ENCODE results near the gene LARP6.

- TF ChIP-seq, protein P1, sequence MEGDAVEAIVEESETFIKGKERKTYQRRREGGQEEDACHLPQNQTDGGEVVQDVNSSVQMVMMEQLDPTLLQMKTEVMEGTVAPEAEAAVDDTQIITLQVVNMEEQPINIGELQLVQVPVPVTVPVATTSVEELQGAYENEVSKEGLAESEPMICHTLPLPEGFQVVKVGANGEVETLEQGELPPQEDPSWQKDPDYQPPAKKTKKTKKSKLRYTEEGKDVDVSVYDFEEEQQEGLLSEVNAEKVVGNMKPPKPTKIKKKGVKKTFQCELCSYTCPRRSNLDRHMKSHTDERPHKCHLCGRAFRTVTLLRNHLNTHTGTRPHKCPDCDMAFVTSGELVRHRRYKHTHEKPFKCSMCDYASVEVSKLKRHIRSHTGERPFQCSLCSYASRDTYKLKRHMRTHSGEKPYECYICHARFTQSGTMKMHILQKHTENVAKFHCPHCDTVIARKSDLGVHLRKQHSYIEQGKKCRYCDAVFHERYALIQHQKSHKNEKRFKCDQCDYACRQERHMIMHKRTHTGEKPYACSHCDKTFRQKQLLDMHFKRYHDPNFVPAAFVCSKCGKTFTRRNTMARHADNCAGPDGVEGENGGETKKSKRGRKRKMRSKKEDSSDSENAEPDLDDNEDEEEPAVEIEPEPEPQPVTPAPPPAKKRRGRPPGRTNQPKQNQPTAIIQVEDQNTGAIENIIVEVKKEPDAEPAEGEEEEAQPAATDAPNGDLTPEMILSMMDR (optimal IDR thresholded peaks at IDR 0.05 in 1 of 3, IDR thresholded peaks at IDR 0.05 in 1 of 3, conservative IDR thresholded peaks at IDR 0.05 in 1 of 3; ENCODE audit: extremely low read depth in 1 of 3, insufficient read depth in 2 of 3, low read length in 3 of 3), result no peak
- TF ChIP-seq EZH2 (IDR thresholded peaks at IDR 0.05; ENCODE audit: low read length), result no peak
These were observed 30.8 kb downstream of the LARP6 start for GRCh38 chr15:70823196-70823595.

All from keratinocyte (primary cell).